K562 (cell line): ENCODE data around the gene MANBA. TPM values are rescaled to one million over a fixed set of nuclear protein-coding genes. Genes with fewer than 3 reads are reported as not detected.
A peak's percentile ranks its signal among the peaks of the same experiment; 100 is the strongest.

Source experiments
- ATAC-seq: fragments of 200-7000 bp; cut with Tn5 transposase; 3 replicates; pipeline ENCODE4 v1.9.1; 2020; ENCODE audit warnings: moderate library complexity
- BruUV-seq: library from RNA; stranded (reverse); fragments of 400-500 nt; replicated peaks from 2 replicates; lab custom pipeline; 2021; lab: Mats Ljungman, UMichigan
- CTCF ChIA-PET: fragments of 300-600 bp; formaldehyde crosslinking; extraction: SDS; loops from one replicate; lab custom pipeline; 2021; ENCODE audit warnings: low intra/inter-chr PET ratio; lab: Yijun Ruan, JAX
- POLR2A ChIA-PET: fragments of 300-600, 350-650 bp; sonication (Branson Sonifier 250); formaldehyde crosslinking; extraction: SDS; loops from one replicate; lab custom pipeline; 2021; ENCODE audit warnings: antibody characterized with exemption, inconsistent platforms; lab: Yijun Ruan, JAX
- DNase-seq, 4 experiments: peaks; one replicate each; pipeline versions ENCODE4 v3.0.0 to v3.0.0-alpha.2; 2011 to 2018; ENCODE audit warnings: low spot score in 3 of 4, mixed read lengths in 3 of 4; ENCODE audit errors: extremely low read depth in 1 of 4
- FAIRE-seq: peaks from 2 replicates; lab custom pipeline; 2011; peaks lifted over from hg19 to GRCh38; lab: Jason Lieb, UNC
- H2AFZ ChIP-seq: 2 replicates; pipeline ENCODE4 v1.6.0; 2011; ENCODE audit warnings: low read depth, low read length, control low read depth, inconsistent platforms
- H3K27ac ChIP-seq: fragments of 200-600 bp; 3 replicates; pipeline ENCODE4 v1.8.0; 2011; ENCODE audit warnings: low read depth, mild to moderate bottlenecking, control low read depth, inconsistent platforms, low read length, moderate library complexity, mixed read lengths; ENCODE audit errors: extremely low read depth
- H3K27me3 ChIP-seq, 2 experiments: fragments of 300-600 bp in 1 of 2; 2 replicates in 1 of 2; 3 replicates in 1 of 2; pipeline versions ENCODE4 v1.6.0 to v1.8.0; 2011; ENCODE audit warnings: inconsistent platforms in 2 of 2, low read length in 2 of 2, mild to moderate bottlenecking in 1 of 2, mixed read lengths in 1 of 2, moderate library complexity in 1 of 2; ENCODE audit not compliant: control insufficient read depth in 2 of 2, insufficient read depth in 2 of 2
- H3K36me3 ChIP-seq: fragments of 300-600 bp; 3 replicates; pipeline ENCODE4 v1.8.0; 2011; ENCODE audit warnings: mild to moderate bottlenecking, low read length, inconsistent platforms; ENCODE audit not compliant: control insufficient read depth, insufficient read depth
- H3K4me1 ChIP-seq, 2 experiments: fragments of 200-600 bp in 1 of 2; replicated peaks in 1 of 2; 2 replicates in 1 of 2; 3 replicates in 1 of 2; pipeline versions ENCODE4 v1.5.1 to v1.8.0; 2011; ENCODE audit warnings: inconsistent platforms in 2 of 2, low read length in 2 of 2, mild to moderate bottlenecking in 1 of 2, mixed read lengths in 1 of 2, moderate library complexity in 1 of 2; ENCODE audit not compliant: control insufficient read depth in 2 of 2, insufficient read depth in 2 of 2
- H3K4me2 ChIP-seq: 2 replicates; pipeline ENCODE4 v1.6.1; 2011; ENCODE audit warnings: low read length, control low read depth, inconsistent platforms, mixed read lengths; ENCODE audit not compliant: insufficient read depth
- H3K4me3 ChIP-seq: fragments of 200-600 bp; sonication (generic), shearing (Covaris generic); 2 replicates; pipeline ENCODE4 v1.5.1; 2016; ENCODE audit warnings: control low read depth, inconsistent platforms
- H3K79me2 ChIP-seq: fragments of 200-600 bp; 3 replicates; pipeline ENCODE4 v1.8.0; 2011; ENCODE audit warnings: low read length, inconsistent platforms; ENCODE audit not compliant: control insufficient read depth, insufficient read depth
- H3K9ac ChIP-seq, 2 experiments: 2 replicates each; pipeline versions ENCODE4 v1.6.0 to v1.6.1; 2011; ENCODE audit warnings: low read depth in 2 of 2, low read length in 2 of 2, control low read depth in 1 of 2, inconsistent platforms in 1 of 2, mild to moderate bottlenecking in 1 of 2, mixed read lengths in 1 of 2; ENCODE audit not compliant: insufficient read depth in 1 of 2
- H3K9me1 ChIP-seq: one replicate; pipeline ENCODE4 v1.6.0; 2011; ENCODE audit warnings: inconsistent platforms, mild to moderate bottlenecking, low read length, moderate library complexity; ENCODE audit not compliant: control insufficient read depth, insufficient read depth
- H3K9me3 ChIP-seq: replicated peaks from 2 replicates; pipeline ENCODE4 v1.5.1; 2011; ENCODE audit warnings: low read depth, low read length, inconsistent platforms; ENCODE audit not compliant: control insufficient read depth, insufficient read depth
- H4K20me1 ChIP-seq: replicated peaks from 2 replicates; pipeline ENCODE4 v1.6.1; 2011; ENCODE audit warnings: low read length, inconsistent platforms, mixed read lengths; ENCODE audit not compliant: control insufficient read depth, insufficient read depth
- ATF1 ChIP-seq, 2 experiments: fragments of 450-650 bp in 1 of 2; IDR thresholded peaks; 2 replicates each; pipeline ENCODE4 v1.6.1; 2016; ENCODE audit warnings: missing compliant biosample characterization in 1 of 2, missing genetic modification characterization in 1 of 2
- FOXA3 ChIP-seq, 2 experiments: fragments of 450-650 bp in 1 of 2; sonication (generic) in 1 of 2; formaldehyde crosslinking; IDR thresholded peaks in 1 of 2; conservative IDR thresholded peaks in 1 of 2; 2 replicates each; pipeline versions ENCODE4 v1.4.0 to v1.8.0; 2020 to 2022; ENCODE audit warnings: mild to moderate bottlenecking in 2 of 2, missing genetic modification reagents in 1 of 2
- FUS ChIP-seq: fragments of 200-400 bp; formaldehyde crosslinking; optimal IDR thresholded peaks from 2 replicates; pipeline ENCODE3; 2017; ENCODE audit warnings: low read depth, low read length
- MCM5 ChIP-seq: fragments of 450-650 bp; IDR thresholded peaks from 2 replicates; pipeline ENCODE4 v1.6.1; 2016; ENCODE audit warnings: low read depth
- RAD21 ChIP-seq, 2 experiments: fragments of 250-450 bp in 1 of 2; fragments of 450-650 bp in 1 of 2; sonication (Bioruptor Pico) in 1 of 2; formaldehyde crosslinking in 1 of 2; IDR thresholded peaks in 1 of 2; conservative IDR thresholded peaks in 1 of 2; 2 replicates each; pipeline versions ENCODE4 v1.4.0 to v1.8.0; 2020 to 2022; ENCODE audit warnings: mild to moderate bottlenecking in 2 of 2, moderate library complexity in 1 of 2
- REST ChIP-seq, 2 experiments: fragments of 450-650 bp; formaldehyde crosslinking in 1 of 2; IDR thresholded peaks; 2 replicates each; pipeline versions ENCODE4 v1.4.0 to v1.6.1; 2014 to 2020; ENCODE audit warnings: mild to moderate bottlenecking in 2 of 2, borderline replicate concordance in 1 of 2, low read depth in 1 of 2
- STAG1 ChIP-seq: sonication (generic); formaldehyde crosslinking; IDR thresholded peaks from 2 replicates; pipeline ENCODE4 v1.5.0; 2020; ENCODE audit warnings: missing genetic modification reagents, borderline replicate concordance
- THRB ChIP-seq: fragments of 450-650 bp; formaldehyde crosslinking; conservative IDR thresholded peaks from 2 replicates; pipeline ENCODE4 v1.4.0; 2022; ENCODE audit warnings: mild to moderate bottlenecking, missing genetic modification characterization
- ZSCAN29 ChIP-seq: fragments of 450-650 bp; IDR thresholded peaks from 2 replicates; pipeline ENCODE4 v1.6.1; 2017
- WGBS: fragments of 100-300 bp; shearing (Covaris generic); methylation state at CpG from one replicate; pipeline ENCODE4 v1.1.6; 2016; ENCODE audit warnings: low coverage, mixed read lengths; ENCODE audit not compliant: insufficient coverage; ENCODE audit errors: missing lambda C conversion rate; 5-methylcytosine and 5-hydroxymethylcytosine counted together
- in situ Hi-C: fragments of 300-500 bp; cut with MboI; formaldehyde crosslinking; loops from 4 replicates; pipeline ENCODE4 v1.15.0; 2018; ENCODE audit warnings: inconsistent platforms, mixed read lengths
- intact Hi-C: fragments of 100-400 bp; cut with micrococcal nuclease; formaldehyde crosslinking; loops from 2 replicates; pipeline ENCODE4 v1.14.2; 2022
- polyA plus RNA-seq, 8 experiments: library from polyadenylated mRNA; depleted of rRNA in 4 of 8; stranded (reverse) in 5 of 8; unstranded in 3 of 8; fragments of >200 nt; fragmentation: Nextera tagmentation in 2 of 8; fragmentation: Illumina TruSeq in 1 of 8; extraction: Ambion mirVana in 2 of 8; extraction: Trizol in 1 of 8; gene quantifications; 2 replicates each; pipeline versions ENCODE4 v1.2.1 to v1.2.3, GENCODE V29; 2011 to 2014; ENCODE audit warnings: inconsistent platforms in 1 of 8, missing spikeins in 1 of 8
- total RNA-seq, 7 experiments: library from RNA; depleted of rRNA in 6 of 7; stranded (reverse); fragments of >200 nt in 6 of 7; fragmentation: Illumina TruSeq in 2 of 7; extraction: Trizol in 2 of 7; gene quantifications; 2 replicates each; pipeline versions ENCODE4 v1.2.1 to v1.2.3, GENCODE V29; 2011 to 2021; ENCODE audit warnings: low replicate concordance in 1 of 7

MANBA gene
- total and polyA plus RNA-seq, 9 of the 15 experiments (the other 6 are each of a cell fraction or from before 2014, with no cell fraction given) = 1.8 to 12.9 (median 7.7) TPM

- POLR2A ChIA-PET = no interaction called here
- peak in 2 of 4 experiments; percentile 33 to 55 for DNase-seq
- no peaks in the 10 kb centered on the region for H3K79me2 ChIP-seq
- FAIRE-seq = peak; percentile 15
- no peaks in the 10 kb centered on the region for H4K20me1 ChIP-seq
- no peaks in the 10 kb centered on the region; a peak in 1 of 5 replicates for H3K4me1 ChIP-seq
- no TSS peak for BruUV-seq
- H3K27ac ChIP-seq = no peak overlapping the region
- no peaks in the 10 kb centered on the region for H3K27me3 ChIP-seq
- H3K9ac ChIP-seq = no peak overlapping the region
- intact Hi-C loops (loop anchor here (5.0 to 10.0 kb wide), 3 partner anchors 191 to 1309 kb away; no protein-coding TSS in a partner anchor), in situ Hi-C loops (loop anchor here (5.0 to 25.0 kb wide), 3 partner anchors 384 to 1314 kb away; no protein-coding TSS in a partner anchor)
- no peaks in the 10 kb centered on the region for H3K9me1 ChIP-seq
- peak; percentile 37 for ATAC-seq
- H3K9me3 ChIP-seq = no peaks in the 10 kb centered on the region
- peak overlapping the region; percentile 58; the same call in 1 of the 2 replicates for H2AFZ ChIP-seq
- H3K4me3 ChIP-seq = no peak overlapping the region
- CTCF ChIA-PET = interaction anchor here (2.1 to 2.2 kb wide), 2 partner anchors 386 to 468 kb away, joined by 7 to 12 read pairs; no protein-coding TSS in a partner anchor
- no peak overlapping the region for H3K4me2 ChIP-seq
- WGBS = 25% methylated on average over 5 of the region's 5 CpGs
- H3K36me3 ChIP-seq = no peaks in the 10 kb centered on the region
- no peak for TF ChIP-seq MCM5
- peak; percentile 69 for TF ChIP-seq REST (IDR thresholded peaks at IDR 0.05; ENCODE audit: borderline replicate concordance)
- TF ChIP-seq REST (CRISPR knock-in tag; IDR thresholded peaks at IDR 0.05; ENCODE audit: low read depth) = no peak
- no peak for TF ChIP-seq FOXA3 (CRISPR knock-in tag; conservative IDR thresholded peaks at IDR 0.05 in 1 of 2, IDR thresholded peaks at IDR 0.05 in 1 of 2)
- no peak for TF ChIP-seq FUS
- TF ChIP-seq STAG1 (CRISPR knock-in tag) = peak; percentile 22; the same call in 1 of the 2 replicates
- no peak for TF ChIP-seq THRB (CRISPR knock-in tag)
- no peak for TF ChIP-seq ZSCAN29
- TF ChIP-seq ATF1 (CRISPR knock-in tag; IDR thresholded peaks at IDR 0.05) = no peak
- 0 out of 2 replicates have a peak, but pooled peaks have one; percentile 13 for TF ChIP-seq ATF1 (tag; IDR thresholded peaks at IDR 0.05)
- peak; percentile 44 to 62; a peak in 3 of 4 replicates for TF ChIP-seq RAD21 (CRISPR knock-in tag; conservative IDR thresholded peaks at IDR 0.05 in 1 of 2, IDR thresholded peaks at IDR 0.05 in 1 of 2)
Observed at GRCh38 chr4:102623622-102624021, 137.1 kb downstream of the MANBA start.
